Activated T-cell treated with anti-CD3 and anti-CD28 coated beads for 48 hours (primary cell): ENCODE measurements around the gene PHLPP2.

Experiments
- DNase-seq: peaks from one replicate; pipeline ENCODE4 v3.0.0-alpha.2; 2020; ENCODE audit warnings: low read depth

Gene PHLPP2

DNA sequence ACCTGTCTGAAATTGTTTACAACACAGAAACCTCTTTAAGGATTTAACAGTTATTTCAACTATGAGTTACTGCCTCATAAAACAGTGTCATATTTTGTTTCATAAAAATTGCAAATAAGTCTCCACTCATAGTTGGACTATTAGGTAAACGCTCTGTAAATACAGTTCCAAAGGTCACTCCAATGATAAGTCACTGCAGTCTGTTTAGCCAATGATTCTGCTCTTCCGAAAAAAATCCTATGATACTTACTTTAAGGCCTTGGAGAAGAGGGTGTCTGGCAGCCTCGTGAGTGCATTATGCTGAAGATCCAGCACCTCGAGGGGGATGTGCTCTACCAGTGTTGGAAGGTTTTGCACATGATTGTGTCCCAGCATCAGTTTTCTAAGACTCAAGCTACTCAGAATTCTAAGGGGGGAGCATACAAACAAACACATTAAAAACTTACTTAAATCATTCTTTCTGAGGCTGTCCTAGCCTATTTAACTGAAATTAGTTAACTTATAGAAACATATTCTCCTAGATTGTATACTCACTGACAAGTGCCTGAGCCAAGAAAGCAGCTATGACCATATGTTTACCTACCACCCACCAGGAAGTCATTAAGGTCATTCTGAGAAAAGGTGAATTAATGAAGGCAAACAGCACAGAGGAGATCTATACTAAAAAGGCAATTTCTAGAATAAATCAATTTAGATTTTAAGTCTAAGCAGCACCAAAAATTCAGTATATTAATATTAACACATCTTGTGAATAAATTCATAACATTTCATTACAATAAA, 57.4 kb downstream of the PHLPP2 start:
- DNase-seq = no peak

DNA sequence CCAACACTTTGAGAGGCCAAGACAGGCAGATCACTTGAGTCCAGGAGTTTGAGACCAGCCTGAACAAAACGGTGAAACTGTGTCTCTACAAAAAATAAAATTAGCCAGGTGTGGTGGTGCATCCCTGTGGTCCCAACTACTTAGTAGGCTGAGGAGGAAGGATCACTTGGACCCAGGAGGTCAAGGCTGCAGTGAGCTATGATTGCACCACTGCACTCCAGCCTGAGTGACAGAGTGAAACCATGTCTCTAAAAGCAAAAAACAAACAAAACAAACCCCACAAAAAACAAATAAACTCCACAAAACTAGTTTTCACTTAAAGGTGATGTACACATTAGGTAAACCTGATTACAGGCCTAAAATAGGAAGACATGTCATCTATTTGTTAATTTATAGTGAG, 58.2 kb downstream of the PHLPP2 start:
- no peak for DNase-seq

DNA sequence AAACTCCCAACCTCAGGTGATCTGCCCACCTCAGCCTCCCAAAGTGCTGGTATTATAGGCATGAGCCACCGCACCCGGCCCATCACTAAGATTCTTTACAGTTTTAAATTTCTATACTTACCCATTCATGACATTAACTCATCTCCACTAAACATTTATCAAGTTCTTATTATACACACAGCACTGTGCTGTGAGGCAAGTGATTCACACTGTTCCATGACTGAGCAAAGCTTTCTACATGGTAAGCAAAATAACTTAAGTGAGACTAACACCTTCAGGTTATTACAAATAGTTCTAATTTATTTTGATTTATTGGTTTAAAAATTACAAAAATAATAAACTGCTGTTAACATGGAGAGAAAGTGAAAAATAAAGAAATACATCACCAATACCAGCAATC, 65.0 kb downstream of the PHLPP2 start:
- no peak for DNase-seq

DNA sequence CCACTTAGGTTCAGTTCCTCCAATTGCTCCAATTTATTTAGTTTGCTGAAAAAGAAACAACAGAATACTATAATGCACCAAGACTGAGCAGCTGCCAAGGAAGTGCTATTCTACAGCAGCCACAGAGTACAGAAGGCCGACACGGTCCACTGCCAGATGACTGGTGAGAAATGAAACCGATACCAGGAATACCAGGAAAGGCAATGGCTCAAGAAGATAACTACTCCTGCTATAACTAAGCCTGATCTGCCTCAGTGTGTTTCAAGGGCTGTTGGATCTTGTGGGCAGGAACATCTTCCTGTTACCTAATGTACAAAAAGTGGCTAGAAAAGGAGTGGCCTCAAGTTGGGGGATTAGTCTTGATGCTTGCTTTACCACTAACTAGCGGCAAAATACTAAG, 65.7 kb downstream of the PHLPP2 start:
- no peak for DNase-seq

DNA sequence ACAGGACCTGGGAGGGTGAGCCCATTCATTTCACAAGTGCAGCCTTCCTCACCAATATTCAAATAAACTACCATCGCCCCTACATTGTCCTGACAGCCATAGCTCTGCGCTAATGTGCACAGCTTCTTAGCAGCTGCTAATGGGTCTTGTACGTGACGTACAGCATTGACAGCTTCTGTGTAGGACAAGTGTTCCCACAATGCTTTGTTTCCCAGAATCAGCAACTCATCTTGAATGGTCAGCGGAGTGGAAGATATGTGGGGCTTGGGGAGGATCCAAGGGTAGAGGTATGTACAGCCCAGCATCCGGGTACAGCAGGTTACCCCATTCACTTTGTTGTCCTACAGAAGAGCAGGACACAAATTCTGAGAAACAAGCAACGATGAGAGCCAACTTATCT, 74.8 kb downstream of the PHLPP2 start:
- no peak for DNase-seq

DNA sequence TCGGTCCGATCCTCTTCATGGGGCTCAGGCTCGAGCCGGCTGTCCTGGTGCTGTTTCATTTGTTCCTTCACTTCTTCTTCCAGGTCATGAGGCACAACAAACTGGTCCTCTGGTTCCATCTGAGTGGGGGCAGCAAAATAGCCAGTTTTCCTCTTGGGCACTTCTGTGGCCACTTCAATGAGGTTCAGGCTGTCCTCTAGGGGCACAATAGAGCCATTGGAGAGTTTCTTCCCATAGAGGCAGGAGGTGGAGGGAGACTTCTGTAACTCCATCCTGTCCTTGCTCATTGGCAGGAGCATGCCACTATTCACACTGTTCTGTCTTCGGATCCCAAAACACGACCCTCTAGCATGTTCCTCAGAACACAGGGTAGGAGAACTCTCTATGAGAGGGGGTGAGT, 75.6 kb downstream of the PHLPP2 start:
- DNase-seq = no peak

DNA sequence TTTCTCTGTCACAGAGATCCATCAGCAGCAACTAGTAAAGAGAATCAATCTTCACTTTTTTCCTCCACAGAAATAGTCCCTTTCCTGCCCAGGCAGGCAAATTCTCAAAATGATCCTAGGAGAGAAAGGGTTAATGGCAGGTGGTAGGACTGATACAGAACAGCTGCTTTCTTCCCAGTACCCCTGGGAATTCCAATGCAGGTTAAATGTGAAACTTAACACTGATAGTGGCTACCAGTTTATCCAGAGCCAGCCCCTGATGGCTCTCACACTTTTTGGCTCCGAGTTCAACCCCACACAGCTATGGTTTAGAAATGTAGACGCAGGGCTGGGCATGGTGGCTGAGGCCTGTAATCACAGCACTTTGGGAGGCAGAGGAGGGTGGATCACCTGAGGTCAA, 76.3 kb downstream of the PHLPP2 start:
- DNase-seq = no peak

DNA sequence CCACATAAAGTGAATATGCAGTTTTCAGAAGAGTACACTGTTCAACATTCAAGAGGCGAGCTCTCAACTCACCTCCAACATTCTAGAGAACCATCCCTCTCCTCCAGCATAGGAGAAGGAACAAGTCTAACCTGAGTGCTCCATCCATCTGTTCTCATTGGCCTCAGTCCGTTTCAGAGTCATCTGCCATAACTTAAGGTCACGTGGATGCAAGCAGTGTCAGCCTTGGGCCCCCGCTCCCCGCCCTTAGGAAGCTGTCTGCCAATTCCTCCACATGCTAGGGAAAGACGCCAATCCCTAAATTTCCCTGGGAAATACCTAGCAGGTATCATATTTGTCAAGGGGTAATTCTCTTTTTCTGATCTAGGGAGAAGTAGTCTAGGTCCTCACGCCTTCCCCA, 77.1 kb downstream of the PHLPP2 start:
- no peak for DNase-seq

DNA sequence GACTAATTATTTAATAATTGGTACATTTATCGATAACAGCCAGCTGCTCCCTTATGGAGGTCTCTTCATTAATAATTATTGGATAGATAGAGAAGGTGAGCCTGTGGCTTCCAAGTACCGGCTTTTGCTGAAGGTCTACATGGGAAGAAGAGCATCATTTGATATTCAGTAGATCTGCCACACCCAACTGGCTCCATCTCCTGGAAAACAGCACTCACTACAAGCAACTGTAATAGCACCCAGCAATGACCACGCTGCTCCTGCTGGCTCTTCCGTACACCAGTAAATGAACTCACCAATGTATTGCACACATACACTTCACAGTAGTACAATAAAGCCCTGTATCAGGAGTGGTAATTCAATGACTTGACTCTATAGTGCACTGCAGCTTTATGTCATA, 79.1 kb downstream of the PHLPP2 start:
- DNase-seq = no peak

DNA sequence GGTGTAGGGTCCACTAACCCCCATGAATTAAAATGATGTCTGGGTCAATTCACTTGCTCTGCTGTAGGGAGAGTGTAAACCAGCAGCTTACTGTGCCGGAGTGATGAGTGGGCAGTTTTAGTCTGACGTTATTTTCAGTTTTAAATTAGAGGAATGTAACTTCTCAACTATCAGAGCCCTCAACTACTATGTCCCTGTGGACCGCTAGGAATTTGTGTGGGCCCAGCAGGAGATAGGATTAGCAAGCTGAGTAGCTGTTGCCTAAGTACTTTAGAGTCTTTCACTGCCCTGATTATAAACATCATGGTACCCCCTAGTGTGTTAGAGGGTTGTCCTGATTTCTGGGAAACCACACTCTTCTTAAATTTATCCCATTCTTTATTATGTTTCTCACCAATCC, 87.1 kb downstream of the PHLPP2 start:
- no peak for DNase-seq

DNA sequence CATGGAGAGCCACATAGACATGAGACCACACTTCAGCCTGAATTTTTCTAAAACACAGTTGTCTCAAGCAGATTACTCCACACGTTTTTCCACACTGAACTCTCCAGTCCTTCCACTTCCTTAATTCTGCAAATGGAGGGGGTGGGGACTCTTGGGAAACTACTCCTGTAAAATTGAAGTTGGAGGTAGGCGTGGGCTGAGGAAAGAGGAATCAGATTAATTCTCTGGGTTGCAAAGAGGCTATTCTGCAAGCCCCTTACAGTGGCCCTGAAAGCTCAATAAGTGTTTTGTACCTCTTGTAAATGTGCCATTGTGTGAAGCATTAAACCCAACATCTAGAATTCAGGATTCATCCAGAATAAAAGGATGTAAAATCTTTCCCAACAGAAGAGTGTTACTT, 88.9 kb downstream of the PHLPP2 start:
- no peak for DNase-seq

DNA sequence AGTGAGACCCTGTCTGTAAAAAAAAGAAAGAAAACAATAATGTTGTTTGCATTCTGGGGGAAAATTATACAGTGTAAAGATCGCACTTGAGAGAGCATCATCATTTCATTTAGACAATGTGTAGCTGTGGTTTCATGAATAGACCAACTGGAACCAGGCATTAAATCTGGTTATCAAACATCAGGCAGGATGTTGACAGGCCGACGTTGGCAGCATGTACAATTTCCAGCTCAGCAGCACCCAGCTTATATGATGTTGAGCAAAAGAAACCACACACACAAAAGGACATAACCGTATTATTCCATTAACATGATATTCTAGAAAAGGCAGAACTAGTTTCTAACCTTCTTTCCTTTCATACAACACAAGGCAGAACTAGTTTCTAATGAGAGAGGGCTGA, 92.7 kb downstream of the PHLPP2 start:
- DNase-seq = no peak

DNA sequence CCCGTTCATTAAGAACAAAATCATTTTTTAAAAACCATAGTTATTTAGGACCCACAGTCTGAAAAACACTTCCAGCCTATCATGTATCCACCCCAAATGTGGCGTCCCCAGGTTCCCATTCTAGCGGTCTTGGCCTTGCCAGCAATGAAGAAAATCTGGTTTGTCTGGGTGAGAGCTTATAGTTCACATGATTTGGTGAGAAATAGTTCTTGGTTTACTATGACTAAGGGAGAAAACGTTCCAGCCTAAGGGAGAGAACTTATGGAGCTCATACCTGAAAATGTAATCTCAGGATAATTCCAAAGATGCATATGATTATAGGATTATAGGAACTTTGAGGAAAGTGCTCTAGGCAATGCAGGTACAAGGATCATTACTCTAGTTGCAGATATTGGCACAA, 93.7 kb downstream of the PHLPP2 start:
- no peak for DNase-seq

DNA sequence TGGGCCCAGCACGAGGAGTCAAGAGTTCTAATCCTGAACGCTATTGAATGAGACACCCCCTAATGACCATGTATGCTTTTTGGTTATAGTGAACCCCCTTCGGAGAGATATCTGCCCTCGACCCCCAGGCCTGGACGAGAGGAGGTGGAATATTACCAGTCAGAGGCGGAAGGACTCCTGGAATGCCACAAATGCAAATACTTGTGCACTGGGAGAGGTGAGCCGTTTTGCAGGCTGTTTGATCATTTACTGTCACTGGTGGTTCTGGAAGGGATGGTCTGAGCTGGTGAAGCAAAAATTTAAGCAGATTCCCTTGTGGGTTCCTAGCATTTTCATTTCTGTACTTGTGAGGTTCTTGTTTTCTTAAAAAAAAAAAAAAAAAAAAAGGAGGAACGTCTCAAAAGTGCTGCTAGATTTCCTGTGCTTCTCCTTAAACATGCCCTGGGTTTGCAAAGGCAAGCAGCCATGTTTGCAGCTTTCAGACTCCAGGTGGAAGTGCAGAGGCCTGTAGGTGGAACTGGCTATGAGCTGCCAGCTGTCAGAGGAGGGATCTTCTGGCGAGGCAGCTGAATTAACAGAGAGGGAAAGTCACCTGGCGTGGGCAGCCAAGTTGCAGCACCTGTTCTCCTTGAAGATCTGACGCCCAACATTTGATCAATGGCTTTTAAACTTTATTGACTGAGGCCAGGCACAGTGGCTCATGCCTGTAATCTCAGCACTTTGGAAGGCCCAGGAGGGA, 95.1 kb downstream of the PHLPP2 start:
- DNase-seq = no peak

DNA sequence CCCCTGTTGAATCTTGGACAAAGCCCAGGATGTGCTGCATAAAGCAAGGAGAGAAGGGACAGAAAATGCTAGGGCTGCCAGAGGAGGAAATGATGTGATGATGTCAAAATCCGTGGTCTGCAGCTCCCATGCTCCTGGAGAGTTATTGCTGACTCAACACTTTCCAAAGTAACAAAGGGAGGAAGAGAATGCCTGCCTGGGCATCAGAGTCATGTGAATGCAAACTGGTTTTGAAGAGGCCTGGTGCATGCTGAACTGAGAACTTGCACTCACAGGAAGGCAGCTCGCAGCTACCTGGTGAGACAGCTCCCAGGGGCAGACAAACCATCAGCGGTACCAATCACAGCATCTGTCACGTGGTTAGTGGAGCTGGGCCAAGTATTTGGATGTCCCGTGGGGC, 95.7 kb downstream of the PHLPP2 start:
- no peak for DNase-seq

DNA sequence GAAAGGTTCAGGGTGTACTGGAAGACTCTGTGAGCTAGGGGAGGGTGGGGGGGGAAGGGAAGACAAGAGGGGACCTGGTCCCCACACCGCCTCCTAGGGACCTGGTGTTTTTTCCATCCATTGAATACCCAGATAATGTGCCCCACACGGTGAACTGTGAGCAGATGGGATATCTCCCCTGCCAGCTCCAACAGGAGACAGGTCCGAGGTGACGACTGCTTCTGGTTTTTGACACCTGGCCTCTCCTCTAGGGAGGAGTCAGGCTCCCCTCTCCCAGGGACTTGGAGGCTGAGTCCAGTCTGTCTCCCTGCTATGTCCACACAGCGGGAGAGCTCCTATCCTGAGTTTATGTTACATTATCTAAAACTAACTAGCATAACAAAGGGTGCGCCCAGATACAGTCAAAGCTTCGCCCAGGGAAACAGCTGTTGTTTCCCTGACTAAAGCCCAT, 96.7 kb downstream of the PHLPP2 start:
- no peak for DNase-seq

DNA sequence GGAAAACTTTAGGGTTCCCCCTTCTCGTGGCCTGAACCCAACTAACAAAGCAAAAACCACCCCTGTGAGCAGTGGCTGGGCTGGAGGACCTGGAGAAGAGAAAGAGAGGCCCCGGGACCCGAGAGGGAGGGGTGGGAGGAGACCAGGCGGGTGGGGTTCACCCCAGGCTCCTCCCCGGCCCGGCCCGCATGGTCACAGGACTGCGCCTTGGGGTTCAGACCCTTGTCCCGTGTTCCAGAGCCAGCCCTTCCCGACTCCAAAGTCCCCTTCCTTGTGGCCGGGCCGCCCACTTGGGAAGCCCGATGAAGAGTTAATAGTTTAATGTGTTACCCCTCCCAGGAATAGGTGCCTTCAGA, 97.7 kb downstream of the PHLPP2 start:
- no peak for DNase-seq

DNA sequence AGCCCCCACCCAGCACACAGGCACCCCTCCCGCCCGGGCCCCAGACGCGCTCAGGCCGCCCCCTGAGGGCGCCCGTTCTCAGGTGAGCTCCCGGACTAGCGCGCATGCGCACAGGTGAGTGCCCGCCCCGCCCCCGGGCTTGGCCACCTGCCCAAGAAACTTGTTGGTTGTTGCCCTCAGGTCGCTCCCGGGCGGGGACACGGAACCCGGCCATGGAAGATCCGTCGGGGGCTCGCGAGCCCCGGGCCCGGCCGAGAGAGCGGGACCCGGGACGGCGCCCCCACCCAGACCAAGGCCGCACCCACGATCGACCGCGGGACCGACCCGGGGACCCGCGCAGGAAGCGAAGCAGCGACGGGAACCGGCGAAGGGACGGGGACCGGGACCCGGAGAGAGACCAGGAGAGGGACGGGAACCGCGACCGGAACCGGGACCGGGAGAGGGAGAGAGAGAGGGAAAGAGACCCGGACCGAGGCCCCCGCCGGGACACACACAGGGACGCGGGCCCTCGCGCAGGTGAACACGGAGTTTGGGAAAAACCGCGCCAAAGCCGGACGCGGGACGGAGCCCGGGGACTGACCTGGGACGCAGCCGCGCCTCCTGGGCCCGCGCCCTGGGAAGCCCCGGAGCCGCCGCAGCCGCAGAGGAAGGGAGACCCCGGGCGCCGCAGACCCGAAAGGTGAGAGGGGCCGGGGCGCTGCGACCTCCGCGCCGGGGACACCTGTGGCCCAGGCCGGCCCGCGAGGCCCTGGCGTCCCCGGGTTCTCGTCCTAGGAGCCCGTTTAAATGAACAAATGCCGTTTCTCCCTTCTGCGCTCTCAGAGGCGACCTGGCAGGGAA, 98.3 kb downstream of the PHLPP2 start, which contains the start of gene MARVELD3:
Gene MARVELD3, plus strand, starts transcription at position 167 of the 840 bp plus-strand sequence. Its CDS starts 46 bp downstream, at position 213.
- DNase-seq = no peak

DNA sequence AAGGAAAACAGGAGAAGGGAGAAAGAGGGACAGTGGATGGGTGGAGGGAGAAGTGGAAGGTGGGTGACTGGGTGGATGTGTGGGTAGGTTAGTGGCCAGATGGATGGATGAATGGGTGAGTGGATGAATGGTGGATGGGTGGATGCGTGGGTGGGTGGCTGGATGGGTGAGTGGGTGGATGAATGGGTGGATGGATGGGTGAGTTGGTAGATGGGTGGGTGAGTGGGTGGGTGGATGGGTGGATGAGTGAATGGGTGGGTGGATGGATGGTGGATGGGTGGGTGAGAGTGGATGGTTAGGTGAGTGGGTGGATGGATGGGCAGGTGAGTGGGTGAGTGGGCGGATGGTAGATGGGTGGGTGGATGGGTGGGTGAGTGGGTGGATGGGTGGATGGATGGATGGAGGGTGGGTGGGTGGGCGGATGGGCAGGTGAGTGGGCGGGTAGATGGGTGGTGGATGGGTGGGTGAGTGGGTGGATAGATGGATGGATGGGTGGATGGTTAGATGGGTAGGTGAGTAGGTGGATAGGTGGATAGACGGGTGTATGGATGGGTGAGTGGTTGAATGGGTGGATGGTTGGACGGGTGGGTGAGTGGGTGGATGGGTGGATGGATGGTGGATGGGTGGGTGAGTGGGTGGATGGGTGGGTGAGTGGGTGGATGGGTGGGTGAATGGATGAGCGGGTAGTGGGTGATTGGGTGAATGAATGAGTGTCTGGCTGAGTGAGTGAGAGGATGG, 99.2 kb downstream of the PHLPP2 start:
- no peak for DNase-seq

DNA sequence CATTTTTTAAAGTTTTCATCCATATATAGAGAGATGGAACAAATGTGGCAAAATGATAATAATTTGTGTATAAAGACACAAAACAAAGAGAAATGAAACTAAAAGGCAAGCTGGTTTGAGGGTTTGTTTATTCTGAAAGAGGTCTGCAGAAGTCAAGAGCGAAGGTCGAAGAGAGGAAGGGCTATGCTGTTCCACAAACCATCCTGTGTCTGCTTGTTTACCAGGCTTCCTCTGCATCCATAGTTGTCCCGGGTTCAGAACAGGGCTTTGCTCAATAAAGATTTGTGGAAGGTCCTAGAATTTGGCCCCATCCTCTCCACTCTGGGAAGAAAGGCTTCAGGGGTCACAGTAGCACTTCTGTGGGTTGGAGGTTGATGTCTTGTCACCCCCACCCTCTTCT, 100.9 kb downstream of the PHLPP2 start:
- DNase-seq = no peak

DNA sequence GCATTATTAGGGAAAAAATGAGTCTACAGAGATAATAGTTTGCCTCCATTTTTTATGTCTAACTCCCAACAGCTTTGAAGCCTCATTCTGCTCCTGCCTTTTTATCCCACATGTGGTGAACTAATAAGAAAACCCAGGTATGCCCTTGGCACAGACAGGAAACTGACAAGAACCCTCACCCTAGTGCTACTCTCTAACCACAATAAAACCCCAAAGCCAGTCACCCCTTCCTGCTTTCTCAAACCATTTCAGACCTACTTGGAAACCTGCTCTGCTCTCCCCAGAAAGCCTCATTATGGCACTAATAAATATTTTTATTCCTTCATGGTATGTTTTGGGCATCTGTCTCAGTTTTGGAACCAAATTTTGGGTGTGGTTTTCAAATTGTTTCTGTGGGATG, 102.4 kb downstream of the PHLPP2 start:
- DNase-seq = no peak

DNA sequence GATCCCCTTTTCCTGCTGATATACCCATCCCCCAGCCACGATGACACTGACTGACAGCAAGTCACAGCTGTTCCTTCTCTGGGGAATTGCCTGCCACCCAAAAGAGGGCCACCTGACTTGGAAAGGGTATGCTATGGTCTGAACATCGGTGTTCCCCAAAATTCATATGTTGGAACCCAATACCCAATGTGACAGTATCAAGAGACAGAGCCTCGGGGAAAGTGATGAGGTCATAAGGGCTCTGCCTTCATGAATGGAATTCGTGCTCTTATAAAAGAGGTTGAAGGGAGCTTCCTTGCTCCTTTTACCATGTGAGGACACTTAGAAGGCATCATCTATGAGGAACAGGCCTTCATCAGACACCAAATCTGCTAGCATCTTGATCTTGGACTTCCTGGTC, 106.1 kb downstream of the PHLPP2 start:
- DNase-seq = no peak
